Gastrocnemius medialis (tissue), 4 donors: Measurements from ENCODE around the gene DRGX.

Source experiments
- CTCF ChIP-seq, 5 experiments: fragments of 450-650 bp in 3 of 5; fragments of 200-600 bp in 2 of 5; sonication (generic) in 2 of 5; IDR thresholded peaks in 4 of 5; conservative IDR thresholded peaks in 1 of 5; 1 replicate in 4 of 5; 2 replicates in 1 of 5; pipeline ENCODE4 v1.5.1; 2016 to 2019; ENCODE audit warnings: antibody characterized with exemption in 5 of 5, mild to moderate bottlenecking in 3 of 5, moderate library complexity in 3 of 5
- POLR2A ChIP-seq, 2 donors: fragments of 450-650 bp; IDR thresholded peaks; one replicate each; pipeline ENCODE4 v1.6.1; 2017; ENCODE audit warnings: antibody characterized with exemption in 2 of 2, mild to moderate bottlenecking in 2 of 2, moderate library complexity in 2 of 2

- TF ChIP-seq CTCF (IDR thresholded peaks at IDR 0.05 in 4 of 5, conservative IDR thresholded peaks at IDR 0.05 in 1 of 5) (no peak), POLR2A (IDR thresholded peaks at IDR 0.05) (no peak)
Measured at GRCh38 chr10:49394933-49395740, 752 bp downstream of the DRGX start.
